MV-4-11 (cell line): ENCODE data around the gene PICALM.

ENCODE experiments used
- DNase-seq: peaks from one replicate; lab custom pipeline; 2025; lab: John Stamatoyannopoulos, UW

Gene PICALM

DNA sequence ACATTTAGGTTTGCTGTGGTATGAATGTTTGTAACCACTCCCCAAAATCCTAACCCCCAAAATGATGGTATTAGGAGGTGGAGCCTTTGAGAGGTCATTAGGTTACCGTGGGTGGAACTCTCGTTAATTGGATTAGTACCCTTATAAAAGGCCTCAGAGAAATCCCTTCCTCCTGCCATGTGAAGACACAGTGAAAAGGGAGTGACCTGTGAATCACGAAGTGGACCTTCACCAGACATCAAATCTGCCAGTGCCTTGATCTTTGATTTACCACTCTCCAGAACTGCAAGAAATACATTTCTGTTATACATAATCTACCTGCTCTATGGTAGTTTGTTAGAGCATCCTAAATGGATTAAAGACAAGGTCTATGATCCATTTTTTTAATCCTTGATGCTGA lies 12.6 kb upstream of the PICALM start:
- DNase-seq = no peak

DNA sequence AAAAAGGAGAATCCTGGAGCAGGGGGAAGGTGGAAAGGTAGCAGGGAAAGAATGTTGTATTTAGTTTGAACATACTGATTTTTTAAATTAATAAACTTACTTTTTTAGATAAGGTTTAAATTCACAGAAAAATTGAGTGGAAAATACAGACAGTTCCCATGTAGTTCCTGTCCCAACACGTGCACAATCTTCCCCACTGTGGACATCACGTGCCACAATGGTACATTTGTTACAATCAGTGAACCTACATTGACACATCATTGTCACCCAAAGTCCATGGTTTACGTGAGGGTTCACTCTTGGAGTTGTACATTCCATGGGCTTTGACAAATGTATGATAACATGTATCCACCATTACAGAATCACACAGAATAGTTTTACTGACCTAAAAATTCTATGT lies 10.5 kb upstream of the PICALM start:
- no peak for DNase-seq

DNA sequence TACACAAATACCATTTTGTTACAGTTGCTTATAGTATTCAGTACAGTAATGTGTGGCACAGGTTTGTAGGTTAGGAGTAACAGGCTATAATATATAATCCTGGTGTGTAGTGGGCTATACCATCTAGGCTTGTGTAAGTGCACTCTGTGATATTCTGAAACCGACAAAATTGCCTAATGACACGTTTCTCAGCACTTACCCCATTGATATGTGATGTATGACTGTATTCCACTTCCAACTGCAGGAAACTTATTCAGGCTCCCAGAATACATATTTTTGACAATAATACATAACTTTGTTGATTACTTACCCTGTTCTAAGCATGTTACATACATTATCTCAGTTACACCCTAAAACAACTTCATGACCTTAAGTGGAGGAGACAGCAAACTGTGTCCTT lies 5.1 kb upstream of the PICALM start:
- DNase-seq = no peak

DNA sequence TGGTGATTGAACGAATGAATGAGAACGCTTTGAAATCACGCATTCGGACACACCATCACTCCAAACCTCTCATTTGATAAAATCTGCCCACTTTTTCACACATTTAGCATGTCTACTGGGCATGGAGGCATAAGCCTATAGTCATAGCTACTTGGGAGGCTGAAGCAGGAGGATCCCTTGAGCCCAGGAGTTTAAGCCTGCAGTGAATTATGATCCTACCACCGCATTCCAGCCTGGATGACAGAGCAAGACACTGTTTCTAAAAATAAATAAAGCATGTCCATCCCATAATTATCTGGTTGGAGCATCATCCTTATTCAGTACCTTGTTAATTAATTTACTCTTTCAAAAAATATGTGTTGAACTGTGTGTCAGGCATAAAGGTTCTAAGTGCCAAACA lies 3.3 kb upstream of the PICALM start:
- no peak for DNase-seq

DNA sequence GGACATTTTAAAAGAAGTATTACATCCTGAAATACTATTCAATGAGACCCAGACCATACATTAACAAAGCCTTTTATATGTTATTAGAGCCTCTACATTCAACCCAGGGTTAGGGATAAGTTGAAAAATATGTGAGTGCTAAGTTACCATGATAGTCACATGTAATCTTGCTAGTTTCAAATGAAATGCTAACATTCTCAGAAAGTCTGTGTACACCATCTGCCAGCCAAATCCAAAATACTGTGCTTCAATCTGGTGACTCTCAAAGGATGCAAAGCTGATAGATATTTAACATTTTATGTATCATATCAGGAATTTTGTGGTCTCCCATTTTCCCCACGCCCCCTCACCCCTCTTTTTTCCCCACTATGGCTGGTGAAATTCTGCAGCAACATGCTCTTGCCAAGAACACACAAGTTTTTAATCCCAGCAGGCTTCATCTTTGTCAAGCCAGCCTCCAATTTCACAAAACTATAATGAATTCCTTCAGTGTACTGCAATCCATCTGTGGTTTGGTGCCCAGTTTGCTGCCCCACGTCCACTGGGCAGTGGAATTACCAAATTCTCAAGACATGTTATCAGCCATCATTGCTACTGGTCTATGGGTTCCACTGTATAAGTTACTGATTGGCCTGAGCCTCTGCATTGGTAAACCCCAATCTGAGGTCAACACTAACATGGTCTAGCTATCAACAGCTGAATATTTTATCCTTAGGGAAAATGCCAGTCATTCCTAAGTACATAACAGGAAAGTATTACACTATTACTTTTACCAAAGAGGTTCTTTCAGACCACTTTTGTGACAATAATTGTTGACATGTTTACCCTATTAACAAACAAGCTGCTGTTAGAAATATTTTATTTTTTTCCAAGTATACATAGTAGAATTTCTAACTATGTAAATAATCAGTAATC lies 1.5 kb upstream of the PICALM start:
- no peak for DNase-seq

DNA sequence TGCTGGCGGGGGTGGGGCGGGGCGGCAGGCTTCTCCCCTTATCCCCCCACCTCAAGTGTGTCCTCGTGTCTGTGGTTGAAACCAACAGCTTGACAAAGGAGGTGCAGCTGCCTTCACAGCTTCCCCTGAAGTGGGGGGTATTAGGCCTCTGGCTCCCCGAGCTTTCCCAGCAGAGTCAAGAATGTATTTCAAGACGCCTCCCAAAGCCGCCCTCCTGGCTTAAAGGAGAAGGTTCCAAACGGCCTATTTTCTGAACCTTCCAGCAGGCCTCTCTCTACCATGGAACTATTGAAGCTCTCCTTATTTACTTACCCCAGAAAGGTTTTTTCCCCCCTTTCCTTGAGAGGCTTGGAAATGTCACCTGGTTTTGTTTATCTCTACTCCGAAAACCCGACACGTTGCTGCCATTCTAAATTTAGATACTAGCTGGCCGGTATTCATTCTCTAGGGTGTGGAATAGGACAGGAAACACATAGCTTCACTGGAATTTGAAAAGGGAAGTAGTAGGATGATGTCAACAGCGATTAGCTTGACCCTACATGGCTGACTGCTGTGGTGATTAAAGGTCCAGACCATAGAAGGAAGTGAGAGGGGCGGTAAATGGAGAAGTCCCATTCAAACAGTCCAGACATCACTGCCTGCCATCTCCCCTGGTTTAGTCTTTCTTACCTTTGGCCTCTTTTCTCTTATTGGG lies 671 bp upstream of the PICALM start:
- DNase-seq = peak; percentile 97

DNA sequence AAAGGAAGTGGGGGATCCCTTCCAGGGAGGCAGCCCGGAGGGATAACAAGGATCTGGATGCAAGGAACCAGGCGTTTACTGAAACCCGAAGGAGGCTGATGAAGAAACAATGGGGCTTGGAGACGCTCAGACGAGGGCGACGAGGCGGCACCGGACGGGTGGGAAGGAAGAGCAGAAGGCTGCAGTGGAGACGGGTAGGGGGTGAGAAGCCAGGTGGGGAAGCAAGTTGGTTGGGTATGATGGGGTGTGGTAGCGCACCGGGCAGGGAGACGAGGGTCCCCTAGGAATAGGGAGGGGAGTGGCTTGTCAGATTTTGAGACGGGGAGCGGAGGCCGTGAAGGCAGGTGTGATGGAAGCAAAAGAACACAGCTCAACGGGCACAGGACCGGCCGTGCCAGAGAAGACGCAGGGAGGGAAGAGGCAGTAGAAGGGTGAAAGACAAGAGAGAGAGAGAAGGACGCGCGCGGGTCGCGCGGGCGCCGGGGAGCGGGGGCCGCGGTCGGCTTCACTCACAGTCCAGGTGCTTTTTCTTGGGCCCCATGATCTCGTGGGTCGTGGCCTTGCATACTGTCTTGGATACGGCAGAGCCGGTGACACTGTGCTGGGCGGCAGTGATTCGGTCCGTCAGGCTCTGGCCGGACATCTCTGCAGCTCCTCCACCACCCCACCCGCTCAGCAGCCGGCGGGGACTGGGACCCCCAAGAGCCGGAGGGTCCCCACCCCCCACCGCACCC lies 579 bp downstream of the PICALM start:
- DNase-seq = no peak

DNA sequence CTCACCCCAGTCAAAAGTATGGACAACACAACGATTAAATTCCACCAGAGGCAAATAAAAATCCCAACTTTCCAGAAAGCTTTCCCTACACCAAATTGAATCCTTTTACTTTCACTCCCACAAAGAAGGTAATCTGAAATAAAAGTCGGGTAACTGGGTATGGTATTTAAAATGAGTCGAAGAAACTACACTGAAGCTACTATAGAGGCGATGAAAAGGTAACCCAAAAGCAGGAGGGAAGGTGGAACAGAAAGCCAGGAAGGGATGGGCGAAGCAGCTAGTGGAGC lies 1.1 kb downstream of the PICALM start:
- no peak for DNase-seq

DNA sequence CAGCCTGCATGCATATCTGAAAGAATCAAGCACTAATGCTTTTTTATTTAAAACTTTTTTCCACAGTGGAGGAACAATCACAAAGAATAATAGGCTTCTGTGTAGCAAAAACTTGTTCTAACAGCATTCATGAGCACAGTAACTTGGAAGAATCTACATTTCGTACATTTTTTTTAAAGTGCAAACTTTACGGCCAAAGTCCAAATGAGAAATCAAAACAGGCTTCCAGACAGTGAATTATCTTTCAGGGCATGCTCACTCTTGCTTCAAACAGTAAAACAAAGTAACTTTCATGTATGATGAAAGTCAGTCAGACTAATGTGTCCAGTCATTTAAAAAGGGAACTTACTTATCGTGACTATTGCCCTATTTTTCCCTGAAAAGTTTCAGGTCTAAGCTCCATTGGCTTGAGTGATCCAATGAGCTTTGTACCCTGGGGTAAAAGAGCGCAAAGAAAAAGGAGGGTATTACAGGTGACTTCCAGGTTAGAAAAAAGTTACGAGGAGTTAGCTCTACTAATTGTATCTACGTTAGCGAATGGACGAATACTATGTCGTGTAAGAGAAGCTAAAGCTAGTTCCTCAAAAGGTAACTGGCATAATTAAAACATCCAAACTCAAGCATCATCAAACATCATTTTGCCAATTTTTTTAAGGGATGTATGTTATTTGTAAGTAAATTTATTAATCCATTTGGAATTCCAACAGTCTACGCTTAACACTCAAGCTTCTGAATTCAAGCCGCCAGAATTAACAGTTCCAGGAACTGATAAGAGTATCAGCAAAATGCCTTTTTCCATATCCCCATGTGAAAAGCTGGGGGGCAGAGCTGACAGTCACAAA lies 1.7 kb downstream of the PICALM start:
- peak; percentile 71 for DNase-seq

DNA sequence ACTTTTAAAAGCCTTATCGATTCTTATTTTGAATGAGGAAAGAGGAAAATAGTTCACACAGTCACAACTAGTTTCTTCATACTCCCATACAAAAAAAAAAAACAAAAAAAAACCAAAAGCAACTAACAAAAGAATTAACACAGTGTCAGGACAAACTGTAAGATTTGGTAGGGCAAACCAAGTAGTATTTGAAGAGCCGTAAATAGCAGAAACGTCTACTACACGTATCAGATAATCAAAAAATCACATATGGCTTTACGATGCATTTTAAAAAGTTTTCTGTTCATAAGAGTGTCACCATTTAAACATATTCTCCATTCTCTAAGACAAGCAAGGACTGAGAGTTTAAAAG lies 2.3 kb downstream of the PICALM start:
- DNase-seq = no peak

DNA sequence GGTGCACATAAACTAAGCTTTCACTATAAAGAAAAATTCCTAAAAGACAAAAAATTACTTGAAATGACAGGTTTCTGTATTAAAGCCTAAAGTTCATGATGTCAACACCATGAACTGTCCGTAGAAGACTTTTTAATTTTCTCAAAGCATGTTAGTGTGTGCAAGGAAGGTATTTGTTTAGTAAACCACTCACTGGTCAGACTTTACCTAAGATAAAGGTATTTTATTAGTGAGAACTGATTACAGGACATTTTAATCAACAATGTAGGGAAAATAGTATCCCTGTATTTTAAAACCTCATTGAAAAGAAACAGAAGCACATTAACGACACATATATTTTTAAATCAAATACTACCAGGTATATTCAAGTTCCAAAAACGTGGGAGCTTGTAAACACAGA lies 2.9 kb downstream of the PICALM start:
- no peak for DNase-seq

DNA sequence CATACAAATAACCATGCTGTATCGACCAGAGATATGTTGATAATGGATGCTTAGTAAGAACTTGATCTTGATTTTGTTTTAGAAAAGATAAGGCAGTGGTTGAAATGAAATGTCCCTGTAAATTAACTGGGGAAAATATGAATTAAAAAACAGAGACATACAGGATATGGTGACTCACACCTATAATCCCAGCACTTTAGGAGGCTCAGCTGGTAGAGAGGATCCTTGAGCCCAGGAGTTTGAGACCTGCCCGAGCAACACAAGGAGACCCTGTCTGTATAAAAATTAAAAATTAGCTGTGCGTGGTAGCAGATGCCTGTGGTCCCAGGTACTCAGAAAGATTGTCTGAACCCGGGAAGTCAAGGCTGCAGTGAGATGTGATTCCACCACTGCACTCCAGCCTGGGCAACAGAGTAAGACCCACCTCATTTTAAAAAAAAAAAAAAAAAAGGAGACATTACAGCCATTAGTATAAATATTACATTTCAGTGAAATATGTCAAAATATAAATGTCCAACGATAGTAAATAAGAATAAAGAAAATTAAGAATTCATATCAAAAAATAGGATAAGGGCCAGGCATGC lies 4.6 kb downstream of the PICALM start:
- DNase-seq = no peak

DNA sequence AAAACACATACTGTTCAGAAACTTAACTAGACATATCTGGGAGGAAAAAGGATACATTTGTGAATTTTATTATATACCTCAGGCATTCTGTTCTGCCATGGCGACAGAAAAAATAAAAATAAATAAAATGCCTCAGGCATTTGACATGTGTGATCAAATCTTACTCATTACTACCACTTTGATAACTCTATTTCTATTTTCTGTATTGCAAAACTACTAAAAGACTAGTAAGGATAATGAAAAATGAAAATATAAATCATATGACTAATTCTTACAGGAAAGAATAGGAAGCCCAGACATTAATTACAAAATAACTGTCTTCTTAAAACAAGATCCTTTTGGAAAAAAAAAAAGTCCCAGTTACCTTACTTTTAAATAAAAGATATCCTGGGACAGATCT lies 5.3 kb downstream of the PICALM start:
- no peak for DNase-seq

DNA sequence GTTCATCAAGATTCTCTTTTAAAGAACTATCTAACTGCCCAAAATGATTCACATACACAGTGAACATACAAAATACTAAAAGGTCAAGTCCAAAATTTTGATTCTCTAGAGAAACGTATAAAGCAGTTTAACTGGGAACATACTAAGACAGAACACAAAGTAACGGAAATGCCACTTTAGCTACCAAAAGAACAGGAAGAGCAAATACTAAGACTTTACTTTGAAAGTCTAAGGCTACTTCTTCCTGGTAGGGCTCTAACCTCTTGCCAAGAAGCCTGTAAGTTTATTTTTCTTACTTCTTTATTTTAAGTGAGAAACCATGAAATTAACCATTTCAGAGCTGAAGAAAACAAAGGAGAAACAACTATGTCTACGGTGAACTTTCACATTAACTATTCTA lies 6.2 kb downstream of the PICALM start:
- peak; percentile 23 for DNase-seq

DNA sequence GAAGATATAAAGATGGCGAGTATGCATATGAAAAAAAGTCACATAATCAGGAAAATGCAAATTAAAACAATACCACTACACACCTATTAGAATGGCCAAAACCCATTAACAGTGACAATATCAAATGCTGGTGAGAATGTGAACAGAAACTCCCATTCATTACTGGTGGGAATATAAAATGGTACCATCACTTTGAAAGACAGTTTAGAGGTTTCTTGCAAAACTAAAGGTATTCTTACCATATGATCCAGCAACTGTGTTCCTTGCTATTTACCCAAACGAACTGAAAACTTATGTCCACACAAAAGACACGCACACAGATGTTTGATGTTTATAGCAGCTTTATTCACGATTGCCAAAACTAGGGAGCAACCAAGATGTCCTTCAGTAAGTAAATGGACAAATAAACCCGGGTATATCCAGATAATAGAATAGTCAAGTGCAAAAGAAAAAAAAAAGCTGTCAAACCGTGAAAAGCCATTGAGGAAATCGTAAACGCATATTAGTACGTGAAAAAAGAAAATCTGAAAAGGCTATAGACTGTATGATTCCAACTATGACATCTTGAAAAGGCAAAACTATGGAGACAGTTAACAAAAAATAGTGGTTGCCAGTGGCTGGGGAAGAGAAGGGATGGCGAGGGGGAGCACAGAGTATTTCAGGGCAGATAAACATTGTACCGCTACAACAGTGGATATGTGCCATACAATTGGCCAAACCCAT lies 7.2 kb downstream of the PICALM start:
- DNase-seq = no peak

DNA sequence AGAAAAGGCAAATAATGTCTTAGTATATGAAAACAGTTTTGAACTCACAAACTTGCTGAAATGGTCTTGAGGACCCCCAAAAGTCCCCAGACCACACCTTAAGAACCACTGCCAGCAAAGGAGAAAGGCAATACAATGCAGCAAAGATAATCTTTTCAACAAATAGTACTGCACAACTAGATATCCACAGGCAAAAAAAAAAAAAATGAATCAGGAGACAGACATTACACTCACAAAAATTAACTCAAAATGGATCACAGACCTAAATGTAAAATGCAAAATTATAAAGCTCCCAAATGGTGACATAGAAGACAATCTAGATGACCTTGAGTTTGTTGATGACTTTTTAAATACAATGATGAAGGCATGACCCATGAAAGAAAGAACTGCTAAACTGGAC lies 8.3 kb downstream of the PICALM start:
- DNase-seq = no peak

DNA sequence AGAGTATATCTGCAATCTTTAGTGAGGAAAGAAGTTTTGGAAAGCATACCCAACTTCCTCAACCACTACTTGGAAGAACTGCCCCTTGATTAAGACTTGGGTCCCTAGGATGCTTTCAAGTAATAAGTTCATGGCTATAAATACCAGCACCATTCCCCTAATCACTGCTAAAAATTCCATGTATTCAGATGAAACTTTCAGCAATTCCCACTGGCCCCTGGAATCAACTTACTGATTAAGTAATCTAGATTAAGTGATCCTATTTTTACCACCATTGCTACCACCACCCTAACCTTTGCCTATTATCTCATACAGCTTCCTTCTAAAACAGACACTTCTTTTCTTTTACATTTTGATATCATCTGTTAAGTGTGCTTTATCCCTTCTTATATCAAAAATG lies 10.5 kb downstream of the PICALM start:
- no peak for DNase-seq

DNA sequence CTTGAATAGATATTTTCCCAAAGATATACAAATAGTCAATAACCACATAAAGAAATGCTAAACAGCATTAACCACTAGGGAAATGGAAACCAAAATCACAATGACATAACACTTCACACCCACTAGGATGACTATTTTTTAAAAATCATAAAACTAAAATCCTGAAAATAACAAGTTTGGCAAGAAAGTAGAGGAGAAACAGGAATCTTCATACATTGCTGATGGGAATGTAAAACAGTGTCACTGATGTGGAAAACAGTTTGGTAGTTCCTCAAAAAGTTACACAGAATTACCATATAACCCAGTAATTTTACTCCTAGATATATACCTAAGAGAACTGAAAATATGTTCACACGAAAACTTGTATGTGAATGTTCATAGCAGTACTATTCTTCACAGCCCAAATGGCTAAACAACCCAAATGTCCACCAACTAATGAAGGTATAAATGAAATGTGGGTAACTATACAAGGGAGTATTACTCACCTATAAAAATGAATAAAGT lies 12.5 kb downstream of the PICALM start:
- DNase-seq = no peak

DNA sequence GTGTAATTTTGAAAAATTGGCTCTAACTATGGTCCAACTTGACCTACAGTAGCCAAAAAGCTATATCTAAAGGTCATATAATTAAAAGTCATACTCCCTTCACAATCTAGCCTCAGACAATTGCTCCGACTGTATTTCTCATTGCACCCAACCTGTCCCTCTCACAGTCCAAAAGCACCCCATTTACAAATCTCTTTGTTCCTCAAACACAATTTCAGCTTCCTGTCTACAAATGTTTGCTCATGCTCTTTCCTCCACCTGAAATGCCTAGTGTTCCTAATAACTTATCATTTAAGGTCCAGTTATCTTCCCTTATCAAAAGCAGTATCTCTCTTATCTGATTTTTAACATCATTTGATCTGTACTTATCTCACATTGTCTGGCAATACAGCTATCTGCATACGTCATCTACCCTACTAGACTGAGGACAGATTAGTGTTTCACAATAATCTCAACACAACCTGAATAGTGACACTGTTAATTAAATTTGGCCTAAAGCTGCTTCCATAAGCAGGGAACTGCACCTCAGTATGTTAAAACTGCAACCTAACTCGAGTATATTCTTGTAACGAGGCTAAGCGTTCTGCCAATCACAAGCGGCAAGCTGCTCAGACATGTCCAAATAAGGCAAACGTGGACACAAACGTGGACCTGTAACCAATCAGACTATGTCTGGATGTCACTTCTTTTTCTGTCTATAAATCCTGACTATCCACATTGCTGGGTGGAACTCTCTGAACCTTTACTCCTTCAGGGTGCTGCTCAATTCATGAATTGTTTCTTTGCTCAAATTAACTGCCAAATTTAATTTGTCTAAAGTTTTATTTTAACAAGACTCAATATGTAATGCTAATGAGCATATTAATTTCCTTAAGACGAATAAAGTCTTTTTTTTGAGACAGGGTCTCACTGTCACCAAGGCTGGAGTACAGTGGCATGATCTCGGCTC lies 15.9 kb downstream of the PICALM start:
- no peak for DNase-seq

DNA sequence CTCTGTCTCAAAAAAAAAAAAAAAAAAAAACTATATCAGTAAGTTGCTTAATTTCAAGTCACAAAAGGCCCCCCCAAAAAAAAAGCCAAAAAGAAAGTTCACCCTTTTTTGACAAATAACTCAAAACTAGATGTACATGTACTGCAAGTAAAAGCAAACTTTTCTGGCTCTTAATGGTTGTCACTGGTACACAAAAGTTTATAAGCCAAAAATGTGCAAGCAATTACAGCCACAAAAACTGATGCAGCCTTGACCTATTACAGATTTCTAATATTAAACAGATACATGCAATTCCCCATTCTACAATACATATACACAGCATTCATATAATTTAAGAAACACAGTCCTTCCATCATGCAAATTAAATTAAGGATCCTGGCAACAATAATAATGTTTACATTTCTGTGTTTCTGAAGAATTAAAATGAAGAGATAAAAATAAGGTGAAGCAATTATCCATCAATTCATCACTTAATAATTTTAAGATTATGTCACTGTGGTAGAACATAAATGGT lies 18.6 kb downstream of the PICALM start:
- no peak for DNase-seq
